GM21528 (cell line): ENCODE data around the gene MTARC1.
A peak's percentile ranks its signal among the peaks of the same experiment; 100 is the strongest.

ENCODE experiments used
- ATAC-seq: cut with Tn5 transposase; IDR thresholded peaks from one replicate; pipeline ENCODE4 v1.9.1; 2021; ENCODE audit warnings: mild to moderate bottlenecking, moderate library complexity; ENCODE audit not compliant: unreplicated experiment, low FRiP score

Gene MTARC1

GRCh38 chr1:220786337-220787068, at the start of gene MTARC1:
Gene MTARC1, plus strand, starts transcription at chr1:220786913. Its CDS starts 32 bp downstream, at chr1:220786945.
- peak; percentile 67 for ATAC-seq

- no peak for ATAC-seq
Observed at GRCh38 chr1:220741349-220741748, 45.4 kb upstream of the MTARC1 start.

- no peak for ATAC-seq
Observed at GRCh38 chr1:220741825-220742224, 44.9 kb upstream of the MTARC1 start.

GRCh38 chr1:220742520-220742919, 44.2 kb upstream of the MTARC1 start:
- no peak for ATAC-seq

GRCh38 chr1:220746851-220747250, 39.9 kb upstream of the MTARC1 start:
- no peak for ATAC-seq

GRCh38 chr1:220747437-220748088, 39.1 kb upstream of the MTARC1 start:
- ATAC-seq, result peak; percentile 8

- ATAC-seq, result peak; percentile 91
Observed at GRCh38 chr1:220748089-220748934, 38.4 kb upstream of the MTARC1 start, which contains the start of gene MTARC2. Gene MTARC2, plus strand, starts transcription at chr1:220748322. Its CDS starts 210 bp downstream, at chr1:220748532.

GRCh38 chr1:220748936-220749335, 37.8 kb upstream of the MTARC1 start:
- ATAC-seq, result no peak

GRCh38 chr1:220750131-220750515, 36.6 kb upstream of the MTARC1 start:
- no peak for ATAC-seq

- ATAC-seq, result no peak
Observed at GRCh38 chr1:220751111-220751510, 35.6 kb upstream of the MTARC1 start.

GRCh38 chr1:220754212-220754917, 32.3 kb upstream of the MTARC1 start:
- no peak for ATAC-seq

GRCh38 chr1:220754918-220755295, 31.8 kb upstream of the MTARC1 start:
- no peak for ATAC-seq

GRCh38 chr1:220755309-220755708, 31.4 kb upstream of the MTARC1 start:
- no peak for ATAC-seq

- ATAC-seq, result no peak
Observed at GRCh38 chr1:220757441-220757840, 29.3 kb upstream of the MTARC1 start.

GRCh38 chr1:220759147-220759546, 27.6 kb upstream of the MTARC1 start:
- ATAC-seq, result no peak

- no peak for ATAC-seq
Observed at GRCh38 chr1:220761688-220762427, 24.9 kb upstream of the MTARC1 start.

GRCh38 chr1:220764757-220765156, 22.0 kb upstream of the MTARC1 start:
- no peak for ATAC-seq

GRCh38 chr1:220767312-220768125, 19.2 kb upstream of the MTARC1 start:
- ATAC-seq, result no peak

- ATAC-seq, result no peak
Observed at GRCh38 chr1:220768126-220768601, 18.5 kb upstream of the MTARC1 start.
